ENCODE results near the gene ITGB1.

- TF ChIP-seq EZH2 (IDR thresholded peaks at IDR 0.05; ENCODE audit: borderline replicate concordance, low read length) = no peak
- TF ChIP-seq, protein P1, sequence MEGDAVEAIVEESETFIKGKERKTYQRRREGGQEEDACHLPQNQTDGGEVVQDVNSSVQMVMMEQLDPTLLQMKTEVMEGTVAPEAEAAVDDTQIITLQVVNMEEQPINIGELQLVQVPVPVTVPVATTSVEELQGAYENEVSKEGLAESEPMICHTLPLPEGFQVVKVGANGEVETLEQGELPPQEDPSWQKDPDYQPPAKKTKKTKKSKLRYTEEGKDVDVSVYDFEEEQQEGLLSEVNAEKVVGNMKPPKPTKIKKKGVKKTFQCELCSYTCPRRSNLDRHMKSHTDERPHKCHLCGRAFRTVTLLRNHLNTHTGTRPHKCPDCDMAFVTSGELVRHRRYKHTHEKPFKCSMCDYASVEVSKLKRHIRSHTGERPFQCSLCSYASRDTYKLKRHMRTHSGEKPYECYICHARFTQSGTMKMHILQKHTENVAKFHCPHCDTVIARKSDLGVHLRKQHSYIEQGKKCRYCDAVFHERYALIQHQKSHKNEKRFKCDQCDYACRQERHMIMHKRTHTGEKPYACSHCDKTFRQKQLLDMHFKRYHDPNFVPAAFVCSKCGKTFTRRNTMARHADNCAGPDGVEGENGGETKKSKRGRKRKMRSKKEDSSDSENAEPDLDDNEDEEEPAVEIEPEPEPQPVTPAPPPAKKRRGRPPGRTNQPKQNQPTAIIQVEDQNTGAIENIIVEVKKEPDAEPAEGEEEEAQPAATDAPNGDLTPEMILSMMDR (IDR thresholded peaks at IDR 0.05; ENCODE audit: low read length) = no peak
These were observed 46.6 kb downstream of the ITGB1 start for GRCh38 chr10:32911285-32912016.

Measured in OCI-LY1 (cell line).